ENCODE data around the gene ERCC1.

The ERCC1 gene

DNA sequence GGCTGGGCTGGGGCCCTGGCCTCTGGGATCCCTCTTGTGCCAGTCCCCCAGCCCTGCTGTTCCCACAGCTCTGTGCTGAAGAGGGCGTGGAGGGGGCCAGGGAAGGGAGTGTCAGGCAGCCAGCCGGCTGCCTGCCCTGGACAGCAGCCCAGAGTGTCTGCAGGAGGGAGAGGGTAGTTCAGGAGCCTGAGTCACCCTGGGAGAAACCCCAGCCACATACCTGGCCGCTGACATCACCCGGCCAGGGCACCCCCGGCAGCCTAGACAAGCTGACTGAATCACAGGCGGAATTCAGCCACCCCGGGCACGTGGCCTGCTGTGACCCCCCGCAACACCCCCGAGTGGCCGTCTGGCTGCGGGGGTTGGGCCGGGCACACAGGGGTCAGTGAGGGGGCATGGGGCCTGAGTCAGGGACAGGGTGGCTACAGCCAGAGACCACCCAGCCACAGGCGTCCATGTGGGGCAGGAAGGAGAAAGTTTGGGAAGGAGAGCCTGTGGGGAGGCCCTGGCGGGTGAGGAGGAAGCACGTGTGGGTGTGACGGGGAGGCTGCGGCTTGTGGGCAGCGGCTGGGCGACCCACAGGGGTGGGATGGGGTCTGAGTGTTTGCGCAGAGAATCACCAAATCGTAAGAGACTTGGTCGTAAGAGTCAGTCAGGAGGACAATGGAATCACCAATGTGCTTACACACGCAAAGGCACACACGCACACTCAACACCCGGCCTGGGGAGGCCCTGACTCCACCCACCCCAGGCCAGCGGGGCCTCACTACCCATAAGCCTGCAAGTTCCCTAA is 32.2 kb upstream of the ERCC1 start:
- TF ChIP-seq CTCF (IDR thresholded peaks at IDR 0.05; ENCODE audit: low read length, missing control alignments) = no peak
- DNase-seq (ENCODE audit: low read depth) = peak; percentile 99
- H3K4me3 ChIP-seq (replicated peaks; ENCODE audit: low read depth, low read length) = peak overlapping the region; percentile 34

DNA sequence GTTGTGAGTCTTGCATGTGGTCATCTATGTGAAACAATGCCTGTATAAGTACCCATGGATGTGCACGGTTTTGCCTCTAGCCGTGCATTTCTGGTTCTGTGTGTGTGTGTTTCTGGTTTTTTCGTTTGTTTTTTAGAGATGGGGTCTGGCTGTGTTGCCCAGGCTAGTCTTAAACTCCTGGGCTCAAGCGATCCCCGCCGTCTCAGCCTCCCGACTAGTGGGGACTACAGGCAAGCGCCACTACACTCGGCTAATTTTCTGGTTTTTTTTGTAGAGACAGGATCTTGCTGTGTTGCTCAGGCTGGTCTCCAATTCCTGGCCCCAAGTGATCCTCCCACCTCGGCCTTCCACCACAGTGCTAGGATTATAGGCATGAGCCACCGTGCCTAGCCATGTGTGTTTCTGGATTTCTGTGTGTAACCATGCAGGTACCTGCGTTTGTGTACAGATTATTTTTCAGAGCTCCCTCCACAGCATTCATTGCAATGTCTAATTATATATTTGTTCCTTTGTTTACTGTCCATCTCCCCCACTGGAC is 28.2 kb upstream of the ERCC1 start:
- TF ChIP-seq CTCF (IDR thresholded peaks at IDR 0.05; ENCODE audit: low read length, missing control alignments) = no peak
- H3K4me3 ChIP-seq (replicated peaks; ENCODE audit: low read depth, low read length) = no peak overlapping the region
- no peak for DNase-seq (ENCODE audit: low read depth)

DNA sequence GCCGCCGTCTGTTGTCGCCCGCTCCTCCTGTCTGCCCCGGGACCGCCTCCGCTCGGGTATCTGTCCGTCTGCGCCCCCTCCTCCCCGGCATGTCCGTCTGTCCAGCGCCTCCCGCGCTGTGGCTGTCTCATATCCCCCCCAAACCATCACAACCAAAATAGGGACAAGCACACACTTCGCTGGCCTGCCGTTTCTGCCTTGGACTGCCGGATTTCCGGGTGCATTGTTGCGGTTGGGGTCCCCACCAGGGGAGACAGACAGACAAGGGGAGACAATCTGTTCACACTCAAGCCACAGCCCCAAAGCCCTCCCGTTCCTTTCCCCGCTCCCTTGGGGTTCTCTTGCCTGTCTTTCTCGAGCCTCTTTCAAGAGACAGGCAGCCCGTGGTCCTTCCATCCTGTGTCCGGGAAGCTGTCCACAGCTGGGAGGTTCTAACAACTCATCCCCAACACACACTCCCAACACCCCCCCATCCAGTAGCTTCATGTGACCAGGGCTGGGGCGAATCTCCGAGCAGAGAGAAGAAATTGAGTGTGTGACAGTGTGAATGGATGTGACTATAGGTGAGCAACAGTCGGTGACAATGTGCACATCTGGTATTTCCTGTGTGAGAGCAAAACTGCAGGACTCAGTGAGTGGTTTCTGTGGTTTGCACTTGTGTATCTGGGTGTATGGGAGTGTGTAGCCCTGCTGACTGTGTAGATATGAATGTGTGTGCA is 27.6 kb upstream of the ERCC1 start:
- H3K4me3 ChIP-seq (replicated peaks; ENCODE audit: low read depth, low read length) = peak overlapping the region; percentile 71
- TF ChIP-seq CTCF (IDR thresholded peaks at IDR 0.05; ENCODE audit: low read length, missing control alignments) = no peak
- peak; percentile 62 for DNase-seq (ENCODE audit: low read depth)

- no peak for TF ChIP-seq CTCF (IDR thresholded peaks at IDR 0.05; ENCODE audit: low read length, missing control alignments)
- peak overlapping the region; percentile 58 for H3K4me3 ChIP-seq (replicated peaks; ENCODE audit: low read depth, low read length)
- no peak for DNase-seq (ENCODE audit: low read depth)
These were observed 26.3 kb upstream of the ERCC1 start for GRCh38 chr19:45450012-45450333.

- no peak overlapping the region for H3K4me3 ChIP-seq (replicated peaks; ENCODE audit: low read depth, low read length)
- no peak for DNase-seq (ENCODE audit: low read depth)
- no peak for TF ChIP-seq CTCF (IDR thresholded peaks at IDR 0.05; ENCODE audit: low read length, missing control alignments)
These were observed 25.2 kb upstream of the ERCC1 start for GRCh38 chr19:45448887-45449299.

DNA sequence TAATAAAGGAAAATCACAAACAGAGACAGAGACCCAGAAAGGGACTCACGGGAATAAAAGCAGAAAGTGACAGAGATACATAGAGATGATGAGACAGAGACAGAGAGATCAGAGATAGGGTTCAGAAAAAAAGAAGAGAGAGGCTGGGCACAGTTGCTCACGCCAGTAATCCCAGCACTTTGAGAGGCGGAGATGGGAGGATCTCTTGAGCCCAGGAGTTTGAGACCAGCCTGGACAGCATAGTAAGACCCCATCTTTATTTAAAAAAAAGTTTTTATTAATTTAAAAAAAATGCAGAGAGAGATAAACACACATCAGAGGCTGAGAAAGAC is 24.7 kb upstream of the ERCC1 start:
- DNase-seq (ENCODE audit: low read depth) = no peak
- TF ChIP-seq CTCF (IDR thresholded peaks at IDR 0.05; ENCODE audit: low read length, missing control alignments) = no peak
- no peak overlapping the region for H3K4me3 ChIP-seq (replicated peaks; ENCODE audit: low read depth, low read length)

Measured in fibroblast of pulmonary artery (primary cell).